ENCODE data around the gene FADS2.

The FADS2 gene

DNA sequence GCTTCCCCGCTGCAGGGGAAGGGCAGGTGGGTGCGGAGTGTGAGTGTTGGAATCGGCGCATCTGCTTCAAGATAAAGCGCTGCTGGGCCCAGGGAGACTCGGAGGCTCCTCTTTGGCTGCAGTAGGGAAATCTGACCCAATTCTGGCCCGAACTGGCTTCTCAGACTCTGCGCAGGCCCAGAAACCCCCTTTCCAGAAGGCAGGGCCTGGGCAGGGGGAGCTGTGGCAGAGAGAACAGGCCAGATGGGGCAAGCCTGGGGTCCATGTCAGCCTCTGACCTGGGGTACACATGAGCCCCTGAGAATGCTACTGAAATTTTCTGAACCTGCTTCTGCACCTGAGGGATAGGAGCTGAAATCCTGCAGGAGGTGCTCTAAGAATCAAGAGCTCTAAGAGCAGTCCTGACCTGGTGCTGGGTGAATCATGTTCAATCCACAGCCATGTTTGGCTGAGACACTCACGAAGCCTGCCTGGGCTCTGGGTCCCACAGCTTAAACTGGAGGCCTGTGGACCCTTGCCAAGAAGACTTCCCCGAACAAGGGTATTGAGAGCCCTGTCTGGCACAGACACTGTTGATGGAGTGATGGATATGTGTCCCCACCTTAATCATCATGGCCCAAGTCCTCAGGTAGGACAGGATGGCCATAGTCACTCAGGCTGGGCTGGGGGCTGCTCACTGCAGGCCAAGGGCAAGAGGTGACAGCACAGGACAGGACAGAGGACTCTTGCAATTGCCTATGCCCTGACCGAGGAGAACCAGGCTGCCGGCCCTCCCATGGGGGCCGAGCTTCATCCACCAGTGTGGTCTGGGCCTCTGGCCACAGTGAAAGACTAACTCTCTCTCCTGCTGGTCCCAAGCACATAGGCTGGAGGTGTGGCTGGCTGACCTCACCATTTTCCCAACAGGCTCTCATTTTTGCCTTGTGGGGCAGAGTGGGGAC lies 82.4 kb downstream of the FADS2 start:
- DNase-seq: no peak

DNA sequence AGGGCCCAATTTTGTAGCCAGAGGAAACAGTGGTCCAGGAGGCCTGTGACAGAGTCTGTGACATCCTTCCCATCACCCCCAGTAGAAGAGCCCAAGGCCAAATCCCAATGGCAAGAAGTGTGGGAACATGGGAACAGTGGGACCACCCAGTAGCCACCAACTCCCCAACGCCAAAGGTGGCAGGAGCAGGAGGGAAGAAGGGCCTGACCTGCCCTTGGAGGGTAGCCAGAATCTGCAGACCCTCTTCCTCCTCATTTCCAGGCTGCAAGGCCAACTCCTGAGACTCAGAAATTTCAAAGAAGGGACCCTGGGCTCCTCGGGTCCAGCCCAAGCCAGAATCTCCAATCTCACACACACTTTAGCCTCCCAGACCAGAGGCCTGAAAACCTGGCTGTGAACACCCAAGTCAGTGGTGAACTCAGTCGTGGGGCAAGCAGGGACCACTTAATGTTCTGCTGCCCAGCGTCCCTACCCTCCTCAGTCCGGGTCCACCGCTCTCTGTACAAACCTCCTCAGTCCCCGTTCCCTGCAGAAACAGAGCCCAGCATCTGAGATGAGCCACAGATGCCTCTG lies 83.1 kb downstream of the FADS2 start:
- no peak for DNase-seq

DNA sequence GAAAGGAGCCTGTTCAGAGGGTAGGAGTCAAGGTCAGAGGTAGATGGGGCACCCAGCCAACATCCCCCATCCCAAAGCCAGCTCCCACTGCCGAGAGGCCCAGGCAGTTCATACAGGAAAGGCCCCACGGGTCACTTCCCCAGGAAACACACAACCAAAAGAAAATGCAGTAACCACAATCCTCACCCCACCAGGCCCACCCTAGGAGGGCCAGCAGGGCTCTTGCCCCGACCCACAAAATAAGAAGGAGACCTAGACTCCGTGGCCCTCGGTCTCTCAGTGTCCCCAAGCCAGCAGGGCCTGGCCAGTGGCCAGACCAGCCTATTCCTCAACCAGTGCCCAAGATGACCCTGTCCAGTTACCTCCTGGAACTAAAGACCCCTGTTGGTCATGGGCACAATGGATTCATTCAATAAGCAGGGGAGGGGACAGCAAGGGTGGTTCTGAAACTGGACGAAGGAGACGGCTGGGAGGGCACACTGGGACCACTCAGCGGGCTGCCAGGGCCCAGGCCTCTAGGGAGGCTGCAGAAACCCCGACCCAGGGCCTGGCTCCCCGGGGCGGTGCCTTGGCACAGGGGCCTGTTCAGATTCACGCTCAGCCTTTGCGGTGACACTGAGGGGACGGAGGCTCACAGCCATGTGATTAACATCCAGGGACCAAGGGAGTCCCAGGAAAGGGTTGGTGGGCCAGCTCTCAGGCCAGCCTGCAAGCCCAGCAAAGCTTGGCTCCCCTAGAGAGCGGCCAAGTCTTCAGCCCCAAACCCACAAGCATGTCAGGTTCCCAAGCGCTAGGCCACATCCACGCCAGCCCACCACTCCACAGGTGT lies 83.8 kb downstream of the FADS2 start:
- no peak for DNase-seq

DNA sequence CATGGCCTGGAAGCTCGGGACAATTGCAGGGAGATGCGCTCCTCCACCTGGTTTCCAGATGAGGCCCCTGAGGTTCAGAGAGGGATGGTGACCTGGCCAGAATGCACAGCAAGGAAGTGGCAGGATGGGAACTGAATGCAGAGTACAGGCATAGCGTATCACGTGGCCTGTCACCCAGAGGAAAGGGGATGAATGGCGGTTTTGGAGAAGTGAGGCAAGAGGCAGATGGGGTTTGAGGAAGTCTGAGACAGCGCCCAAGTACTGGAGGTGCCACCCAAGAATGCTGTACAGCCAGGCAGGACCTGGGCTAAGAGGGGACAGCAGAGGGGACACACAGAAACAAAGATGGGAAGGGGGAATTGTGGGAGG lies 84.4 kb downstream of the FADS2 start:
- DNase-seq: no peak

DNA sequence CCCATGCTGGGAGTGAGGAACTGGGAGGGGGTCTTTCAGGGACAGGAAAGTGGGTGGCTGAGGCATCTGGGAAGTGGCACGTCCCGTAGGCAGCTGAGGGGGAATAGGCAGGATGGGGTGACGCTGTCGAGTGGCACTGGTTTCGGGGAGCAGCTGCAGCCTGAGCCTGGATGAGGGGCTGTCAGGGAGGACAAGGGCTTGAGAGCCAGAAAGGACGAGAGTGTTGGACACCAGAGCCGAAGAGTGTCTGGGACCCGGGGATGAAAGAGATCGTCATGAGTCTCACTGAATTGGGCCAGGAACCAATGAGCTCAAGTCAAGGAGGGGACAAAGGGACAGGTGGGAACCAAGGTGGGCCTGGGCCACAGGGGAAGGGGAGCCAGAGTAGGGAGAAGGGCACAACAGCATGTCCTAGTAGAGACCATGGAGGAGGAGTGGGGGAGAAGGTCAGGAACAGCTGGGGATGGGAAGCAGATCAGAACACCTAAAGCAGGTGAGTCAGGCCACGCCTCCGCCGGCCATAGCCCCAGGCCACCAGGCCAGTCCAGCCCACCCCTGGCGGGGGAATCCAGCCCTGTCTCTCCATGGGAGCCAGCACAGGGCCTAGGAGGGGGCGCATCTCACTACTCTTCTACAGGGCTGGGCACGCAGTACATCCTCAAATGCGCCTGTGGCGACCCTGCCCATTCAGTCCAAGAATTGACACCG lies 85.0 kb downstream of the FADS2 start:
- no peak for DNase-seq

DNA sequence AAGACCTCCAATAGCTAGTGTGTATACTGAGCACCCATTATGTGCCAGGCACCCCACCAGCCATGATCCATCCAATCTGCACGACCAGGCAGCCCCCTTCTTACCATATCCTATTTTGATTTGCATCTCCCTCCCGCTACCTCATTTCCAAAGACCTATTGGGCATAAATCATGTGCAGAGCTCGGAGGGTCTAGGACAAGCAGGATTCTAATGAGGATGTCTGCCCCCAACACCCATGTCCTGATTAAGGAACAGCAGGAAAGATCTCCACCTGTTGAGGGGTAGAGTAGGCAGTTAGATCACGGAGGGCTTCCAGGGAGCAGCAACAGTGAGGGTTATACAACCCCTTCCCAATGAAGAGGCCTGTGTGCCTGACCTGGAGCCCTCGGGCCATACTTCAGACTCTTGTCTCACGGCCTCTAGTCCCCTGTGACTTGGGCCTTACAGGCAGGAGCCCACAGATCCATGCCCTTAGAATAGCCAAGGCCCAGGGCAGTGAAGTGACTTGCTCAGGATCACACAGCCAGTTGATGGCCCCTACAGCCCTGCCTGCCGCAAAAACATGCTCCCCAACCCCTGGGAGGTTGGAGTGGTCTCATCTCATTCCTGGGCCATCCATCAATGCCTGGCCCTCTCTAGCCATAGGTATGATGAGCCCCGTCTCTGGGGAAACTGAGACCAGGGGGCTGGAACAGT lies 85.7 kb downstream of the FADS2 start:
- no peak for DNase-seq

DNA sequence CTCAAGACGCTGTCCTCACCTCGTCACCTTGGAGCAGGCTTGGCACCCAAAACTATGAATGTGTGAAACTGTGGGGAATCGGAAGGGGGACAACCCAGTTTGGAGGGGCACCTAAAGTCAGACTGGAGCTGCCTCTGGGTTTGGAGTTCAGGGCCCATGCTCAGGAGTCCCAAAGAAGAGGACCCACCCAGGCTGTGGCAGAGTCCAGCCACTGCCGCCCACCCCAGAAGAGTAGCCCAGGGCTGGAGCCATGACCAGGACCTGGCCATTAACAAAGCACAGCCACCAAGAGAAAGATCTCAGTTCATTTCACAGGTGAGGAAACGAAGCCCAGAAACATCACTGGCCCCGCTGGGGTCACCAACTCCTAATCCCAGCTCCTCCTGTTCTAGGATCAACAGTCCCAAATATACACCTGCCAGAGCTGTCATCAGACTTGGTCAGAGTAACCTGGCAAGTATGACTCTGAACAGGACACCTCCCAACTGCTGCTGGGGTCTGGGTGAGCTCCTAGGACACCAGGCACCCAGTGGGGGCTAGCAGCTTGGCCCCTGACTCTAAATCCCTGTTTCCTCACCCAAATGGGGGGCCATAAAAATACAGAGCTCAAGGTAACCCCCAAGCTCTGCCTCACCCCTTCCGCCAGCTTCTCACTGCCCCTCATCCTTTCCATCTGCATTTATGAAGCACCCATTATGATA lies 86.5 kb downstream of the FADS2 start:
- no peak for DNase-seq

DNA sequence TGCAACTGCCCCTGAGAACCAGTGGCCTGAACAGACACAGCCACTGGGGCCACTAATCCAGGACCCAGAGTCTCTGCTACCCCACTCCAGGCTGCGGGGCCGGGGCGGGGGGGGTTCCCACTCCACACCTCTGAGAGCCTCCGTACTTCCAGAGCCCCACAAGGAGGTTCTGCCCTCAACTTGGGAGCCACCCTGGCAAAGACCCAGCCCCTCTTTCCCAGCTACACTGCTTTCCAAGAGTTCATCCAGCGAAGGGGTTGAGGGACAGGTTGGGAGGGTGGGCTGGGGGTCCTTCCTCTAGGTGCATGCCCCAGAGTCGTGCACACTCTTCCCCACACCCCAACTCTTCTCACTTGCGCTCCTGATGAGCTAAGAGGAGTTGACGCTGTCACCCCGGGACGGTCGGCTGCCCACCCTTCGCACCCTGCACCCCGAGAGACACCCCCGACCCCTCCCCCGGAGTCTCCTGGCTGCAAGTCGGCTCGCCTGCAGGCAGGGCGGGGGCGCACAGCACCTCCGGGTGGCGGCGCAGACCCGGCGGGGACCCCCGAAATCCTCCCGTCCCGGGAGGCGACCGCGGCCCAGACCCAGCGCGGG lies 88.7 kb downstream of the FADS2 start:
- DNase-seq: no peak

Measured in GOT3 (cell line).